ENCODE results near the gene IRAK3.

DNA sequence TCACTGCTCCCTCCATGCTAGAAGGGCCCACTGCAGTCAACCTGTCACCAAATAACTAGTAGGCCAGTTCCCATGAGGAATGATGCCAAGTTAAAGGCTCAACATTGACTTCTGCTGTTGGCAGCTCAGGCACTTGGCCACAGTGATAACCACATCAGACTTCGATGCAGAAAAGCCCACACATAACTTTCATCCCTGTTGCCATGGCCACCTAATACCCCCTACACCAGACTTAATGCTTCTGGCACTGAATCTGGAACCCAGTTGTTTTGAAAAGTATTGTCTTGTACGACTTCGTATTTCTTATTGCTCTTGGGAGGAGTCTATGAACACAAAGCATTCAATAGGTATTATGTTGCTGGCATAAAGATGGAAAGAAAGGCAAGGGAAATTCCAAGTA, 69.0 kb downstream of the IRAK3 start:
- TF ChIP-seq POLR2A (IDR thresholded peaks at IDR 0.05) (no peak), POLR2AphosphoS5 (IDR thresholded peaks at IDR 0.05) (no peak), EP300 (IDR thresholded peaks at IDR 0.05) (no peak)
- TF ChIP-seq, protein P1, sequence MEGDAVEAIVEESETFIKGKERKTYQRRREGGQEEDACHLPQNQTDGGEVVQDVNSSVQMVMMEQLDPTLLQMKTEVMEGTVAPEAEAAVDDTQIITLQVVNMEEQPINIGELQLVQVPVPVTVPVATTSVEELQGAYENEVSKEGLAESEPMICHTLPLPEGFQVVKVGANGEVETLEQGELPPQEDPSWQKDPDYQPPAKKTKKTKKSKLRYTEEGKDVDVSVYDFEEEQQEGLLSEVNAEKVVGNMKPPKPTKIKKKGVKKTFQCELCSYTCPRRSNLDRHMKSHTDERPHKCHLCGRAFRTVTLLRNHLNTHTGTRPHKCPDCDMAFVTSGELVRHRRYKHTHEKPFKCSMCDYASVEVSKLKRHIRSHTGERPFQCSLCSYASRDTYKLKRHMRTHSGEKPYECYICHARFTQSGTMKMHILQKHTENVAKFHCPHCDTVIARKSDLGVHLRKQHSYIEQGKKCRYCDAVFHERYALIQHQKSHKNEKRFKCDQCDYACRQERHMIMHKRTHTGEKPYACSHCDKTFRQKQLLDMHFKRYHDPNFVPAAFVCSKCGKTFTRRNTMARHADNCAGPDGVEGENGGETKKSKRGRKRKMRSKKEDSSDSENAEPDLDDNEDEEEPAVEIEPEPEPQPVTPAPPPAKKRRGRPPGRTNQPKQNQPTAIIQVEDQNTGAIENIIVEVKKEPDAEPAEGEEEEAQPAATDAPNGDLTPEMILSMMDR (IDR thresholded peaks at IDR 0.05), result no peak
